Measurements from ENCODE around the gene OPHN1.

DNA sequence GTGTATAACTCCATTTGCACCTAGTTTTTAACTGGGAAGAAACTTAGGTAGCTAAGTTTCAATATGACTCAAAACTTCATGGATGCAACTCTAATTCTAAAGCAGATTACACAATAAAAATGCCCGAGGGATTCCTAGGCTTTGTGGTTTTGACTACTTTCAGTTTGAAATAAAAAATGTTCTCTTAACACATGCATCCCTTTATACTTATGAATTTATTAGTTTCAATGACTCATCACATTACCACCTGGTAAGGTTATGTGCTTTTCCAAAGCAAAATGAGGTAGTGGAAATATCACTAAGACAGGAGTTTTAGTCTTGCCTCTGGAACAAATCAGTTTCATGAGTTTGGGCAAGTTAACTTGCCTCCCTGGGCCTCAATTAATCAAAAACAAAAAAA is 125.5 kb downstream of the OPHN1 start:
- TF ChIP-seq, protein P1, sequence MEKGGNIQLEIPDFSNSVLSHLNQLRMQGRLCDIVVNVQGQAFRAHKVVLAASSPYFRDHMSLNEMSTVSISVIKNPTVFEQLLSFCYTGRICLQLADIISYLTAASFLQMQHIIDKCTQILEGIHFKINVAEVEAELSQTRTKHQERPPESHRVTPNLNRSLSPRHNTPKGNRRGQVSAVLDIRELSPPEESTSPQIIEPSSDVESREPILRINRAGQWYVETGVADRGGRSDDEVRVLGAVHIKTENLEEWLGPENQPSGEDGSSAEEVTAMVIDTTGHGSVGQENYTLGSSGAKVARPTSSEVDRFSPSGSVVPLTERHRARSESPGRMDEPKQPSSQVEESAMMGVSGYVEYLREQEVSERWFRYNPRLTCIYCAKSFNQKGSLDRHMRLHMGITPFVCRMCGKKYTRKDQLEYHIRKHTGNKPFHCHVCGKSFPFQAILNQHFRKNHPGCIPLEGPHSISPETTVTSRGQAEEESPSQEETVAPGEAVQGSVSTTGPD (CRISPR knock-in tag; IDR thresholded peaks at IDR 0.05) = no peak
- TF ChIP-seq, protein P2, sequence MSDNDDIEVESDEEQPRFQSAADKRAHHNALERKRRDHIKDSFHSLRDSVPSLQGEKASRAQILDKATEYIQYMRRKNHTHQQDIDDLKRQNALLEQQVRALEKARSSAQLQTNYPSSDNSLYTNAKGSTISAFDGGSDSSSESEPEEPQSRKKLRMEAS (IDR thresholded peaks at IDR 0.05) = no peak
- no peak for TF ChIP-seq RAD21 (CRISPR knock-in tag; IDR thresholded peaks at IDR 0.05)
- no peak for TF ChIP-seq ZFP82 (CRISPR knock-in tag; IDR thresholded peaks at IDR 0.05; ENCODE audit: borderline replicate concordance)
- TF ChIP-seq YY1 (IDR thresholded peaks at IDR 0.05; ENCODE audit: insufficient read depth, insufficient replicate concordance, low read depth, low read length) = no peak
- TF ChIP-seq NR3C1 (CRISPR knock-in tag; IDR thresholded peaks at IDR 0.05) = no peak
- no peak for TF ChIP-seq MXI1 (IDR thresholded peaks at IDR 0.05; ENCODE audit: borderline replicate concordance, low read depth, low read length)
- TF ChIP-seq SRF (IDR thresholded peaks at IDR 0.05; ENCODE audit: low read depth, low read length) = no peak
- TF ChIP-seq, protein P3, sequence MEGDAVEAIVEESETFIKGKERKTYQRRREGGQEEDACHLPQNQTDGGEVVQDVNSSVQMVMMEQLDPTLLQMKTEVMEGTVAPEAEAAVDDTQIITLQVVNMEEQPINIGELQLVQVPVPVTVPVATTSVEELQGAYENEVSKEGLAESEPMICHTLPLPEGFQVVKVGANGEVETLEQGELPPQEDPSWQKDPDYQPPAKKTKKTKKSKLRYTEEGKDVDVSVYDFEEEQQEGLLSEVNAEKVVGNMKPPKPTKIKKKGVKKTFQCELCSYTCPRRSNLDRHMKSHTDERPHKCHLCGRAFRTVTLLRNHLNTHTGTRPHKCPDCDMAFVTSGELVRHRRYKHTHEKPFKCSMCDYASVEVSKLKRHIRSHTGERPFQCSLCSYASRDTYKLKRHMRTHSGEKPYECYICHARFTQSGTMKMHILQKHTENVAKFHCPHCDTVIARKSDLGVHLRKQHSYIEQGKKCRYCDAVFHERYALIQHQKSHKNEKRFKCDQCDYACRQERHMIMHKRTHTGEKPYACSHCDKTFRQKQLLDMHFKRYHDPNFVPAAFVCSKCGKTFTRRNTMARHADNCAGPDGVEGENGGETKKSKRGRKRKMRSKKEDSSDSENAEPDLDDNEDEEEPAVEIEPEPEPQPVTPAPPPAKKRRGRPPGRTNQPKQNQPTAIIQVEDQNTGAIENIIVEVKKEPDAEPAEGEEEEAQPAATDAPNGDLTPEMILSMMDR (CRISPR knock-in tag; IDR thresholded peaks at IDR 0.05) = no peak
- TF ChIP-seq SP4 (CRISPR knock-in tag; IDR thresholded peaks at IDR 0.05) = no peak
- TF ChIP-seq POLR2AphosphoS5 (IDR thresholded peaks at IDR 0.05; ENCODE audit: low read depth, low read length) = no peak
- no peak for TF ChIP-seq POLR2A (IDR thresholded peaks at IDR 0.05; ENCODE audit: insufficient read depth in 1 of 2, low read depth in 2 of 2, low read length in 2 of 2)

All from HepG2 (cell line).